Cardiac fibroblast (primary cell): Measurements from ENCODE around the gene HIRIP3.
"Not testable (repeated sequence)": the region's sequence is repeated elsewhere in the genome, so short reads cannot be mapped to it uniquely, and the experiment has no call there.

Source experiments
- DNase-seq, 2 donors: peaks; one replicate each; pipeline versions ENCODE4 v3.0.0 to v3.0.0-alpha.2; 2010; ENCODE audit warnings: low read depth in 2 of 2
- H3K4me3 ChIP-seq, 2 donors: replicated peaks in 1 of 2; 1 replicate in 1 of 2; 2 replicates in 1 of 2; pipeline ENCODE4 v1.5.1; 2011; ENCODE audit warnings: low read depth in 2 of 2, low read length in 2 of 2, mild to moderate bottlenecking in 2 of 2, moderate library complexity in 1 of 2
- CTCF ChIP-seq: IDR thresholded peaks from one replicate; pipeline ENCODE4 v1.5.1; 2011; ENCODE audit warnings: low read depth, mild to moderate bottlenecking, low read length, inconsistent platforms

The HIRIP3 gene

GRCh38 chr16:30025156-30025555 is 29.7 kb upstream of the HIRIP3 start:
- no peak overlapping the region for H3K4me3 ChIP-seq
- no peak for TF ChIP-seq CTCF
- DNase-seq: no peak

GRCh38 chr16:30024451-30024850 is 29.0 kb upstream of the HIRIP3 start:
- H3K4me3 ChIP-seq: no peak overlapping the region
- TF ChIP-seq CTCF: no peak
- no peak for DNase-seq

GRCh38 chr16:30023586-30023985 is 28.2 kb upstream of the HIRIP3 start:
- no peak for DNase-seq
- no peak for TF ChIP-seq CTCF
- no peak overlapping the region for H3K4me3 ChIP-seq

GRCh38 chr16:30022887-30023286 is 27.5 kb upstream of the HIRIP3 start, which contains the start of gene C16orf92:
C16orf92 (plus strand) TSS chr16:30023198; CDS start chr16:30023341, 143 bp downstream.
- no peak for DNase-seq
- no peak for TF ChIP-seq CTCF
- no peak within 1 kb of the TSS for H3K4me3 ChIP-seq

GRCh38 chr16:30018731-30019158 is 23.3 kb upstream of the HIRIP3 start:
- TF ChIP-seq CTCF: no peak
- peak in 1 of 2 donors; percentile 12 for DNase-seq
- H3K4me3 ChIP-seq: no peak overlapping the region

GRCh38 chr16:30017937-30018336 is 22.5 kb upstream of the HIRIP3 start:
- DNase-seq, H3K4me3 ChIP-seq: not testable (repeated sequence)

- no peak overlapping the region for H3K4me3 ChIP-seq
- no peak for TF ChIP-seq CTCF
- no peak for DNase-seq
Measured at GRCh38 chr16:30017277-30017656, 21.9 kb upstream of the HIRIP3 start.
